Heart right ventricle (tissue), 16 donors: ENCODE results near the gene ZNF385A. TPM values are rescaled to one million over a fixed set of nuclear protein-coding genes. Genes with fewer than 3 reads are reported as not detected.

Source experiments
- ATAC-seq, 8 donors: fragments of 200-7000 bp; cut with Tn5 transposase; one replicate each; pipeline ENCODE4 v1.9.1; 2020; ENCODE audit warnings: mild to moderate bottlenecking in 8 of 8, moderate library complexity in 8 of 8, moderate number of reproducible peaks in 1 of 8
- DNase-seq, 2 donors: peaks; one replicate each; pipeline ENCODE4 v3.0.0-alpha.2; 2020
- H3K27ac ChIP-seq, 10 donors: fragments of 200-600 bp; sonication (generic) in 2 of 10; one replicate each; pipeline versions ENCODE4 v1.5.0 to v1.8.0; 2020 to 2022; ENCODE audit warnings: mild to moderate bottlenecking in 3 of 10
- H3K27me3 ChIP-seq, 7 donors: fragments of 200-600 bp; one replicate each; pipeline ENCODE4 v1.8.0; 2021 to 2022; ENCODE audit warnings: mild to moderate bottlenecking in 2 of 7
- H3K36me3 ChIP-seq, 9 donors: fragments of 200-600 bp; sonication (generic) in 1 of 9; one replicate each; pipeline versions ENCODE4 v1.5.0 to v1.8.0; 2020 to 2022; ENCODE audit warnings: mild to moderate bottlenecking in 2 of 9
- H3K4me1 ChIP-seq, 9 donors: fragments of 200-600 bp; sonication (generic) in 1 of 9; one replicate each; pipeline versions ENCODE4 v1.5.0 to v1.8.0; 2020 to 2022; ENCODE audit warnings: mild to moderate bottlenecking in 4 of 9
- H3K4me3 ChIP-seq, 10 donors: fragments of 200-600 bp; sonication (generic) in 2 of 10; one replicate each; pipeline versions ENCODE4 v1.5.0 to v1.8.0; 2020 to 2022; ENCODE audit warnings: mild to moderate bottlenecking in 7 of 10, moderate library complexity in 2 of 10
- H3K9me3 ChIP-seq, 11 donors: fragments of 200-600 bp in 10 of 11; sonication (generic) in 2 of 11; one replicate each; pipeline versions ENCODE4 v1.5.0 to v1.8.0; 2013 to 2022; ENCODE audit warnings: mild to moderate bottlenecking in 2 of 11, control low read depth in 1 of 11, moderate library complexity in 1 of 11
- CTCF ChIP-seq, 9 donors: fragments of 200-600 bp; sonication (generic) in 2 of 9; IDR thresholded peaks; one replicate each; pipeline versions ENCODE4 v1.5.0 to v1.8.0; 2021 to 2022; ENCODE audit warnings: antibody characterized with exemption in 9 of 9, mild to moderate bottlenecking in 5 of 9, moderate library complexity in 1 of 9
- whole genome bisulfite sequencing, 2 donors: extraction: QIAGEN DNeasy Blood & Tissue Kit; methylation state at CpG; one replicate each; pipeline ENCODE4 v1.1.7; 2013; ENCODE audit warnings: inconsistent platforms in 1 of 2; 5-methylcytosine and 5-hydroxymethylcytosine counted together
- intact Hi-C, 10 donors: fragments of 100-400 bp; cut with DNase I; formaldehyde crosslinking; loops; one replicate each; pipeline versions ENCODE4 v1.11.1 to v1.14.2; 2022
- polyA plus RNA-seq, 2 donors: library from polyadenylated mRNA; stranded (reverse); fragments of 200-250 nt; gene quantifications; one replicate each; pipeline ENCODE4 v1.2.3, GENCODE V29; 2013
- total RNA-seq, 10 donors: library from RNA; stranded (reverse); fragmentation: NEBNext Ultra II Directional in 3 of 10; extraction: Animal tissue kit (Norgen Biotek cat#: 25700) in 3 of 10; gene quantifications; one replicate each; pipeline versions ENCODE4 v1.2.1 to v1.2.4, GENCODE V29; 2021 to 2023
- donor health status: Arrhythmogenic right ventricular cardiomyopathy.
- donor health status: ischemic (EF 13 %, LVEDD 7.1; RV severe dilation, severe dysfunction).
- donor health status: healthy with polysubstance abuse.
- donor health status: DM: no; HTN: yes; CAD: no.
- donor health status: DM: no; HTN: no; CAD: no.
- donor health status: ischemic (EF 25% LVEDD 6.9; RV normal size, moderate dysfunction).
- donor health status: ischemic (EF 25% LVEDD 5.7; RV mildly dilated, moderate dysfunction).
- donor health status: healthy.
- donor health status: DM: yes; HTN: yes; CAD: no.
- donor health status: Ischemic cardiomyopathy.
- donor health status: ischemic (EF 35%, LVEDD 5.7; RV mildly dilated, moderate dysfunction).
- donor health status: nonischemic (EF 11% LVEDD 7.7; RV severe dilation, severe dysfunction).
- donor health status: DM: yes; HTN: yes; CAD: no.
- donor health status: PGD.
- donor health status: ischemic (EF 29% LVEDD 5.4; RV normal size, mild dysfunction).
- donor health status: nonischemic (EF 23%, LVEDD 6.1; RV moderate dilation, normal function).

ZNF385A gene
- total and polyA plus RNA-seq, 12 donors = 3.8 to 19.1 (median 5.8) TPM

- no peaks in the 10 kb centered on the region for H3K27me3 ChIP-seq
- no peak overlapping the region for H3K27ac ChIP-seq
- peaks cover 0 to 38% (median 17%) of the 10 kb centered on the region in 9 donors for H3K4me1 ChIP-seq
- peaks cover 0 to 83% (median 67%) of the 10 kb centered on the region in 9 donors for H3K36me3 ChIP-seq
- no peaks in the 10 kb centered on the region for H3K9me3 ChIP-seq
- WGBS, 2 donors = 87 to 88% methylated on average over 4 of the region's 4 CpGs
- ATAC-seq (no peak), DNase-seq (no peak)
- intact Hi-C loops = no loop called here
- no peak overlapping the region for H3K4me3 ChIP-seq
- no peak for TF ChIP-seq CTCF (IDR thresholded peaks at IDR 0.05)
Measured at GRCh38 chr12:54349036-54349435, 35.5 kb downstream of the ZNF385A start.

GRCh38 chr12:54341378-54342300 is 42.9 kb downstream of the ZNF385A start:
- no peaks in the 10 kb centered on the region for H3K27me3 ChIP-seq
- intact Hi-C loops = no loop called here
- TF ChIP-seq CTCF (IDR thresholded peaks at IDR 0.05) = no peak
- H3K4me3 ChIP-seq = no peak overlapping the region
- 74 to 86% methylated on average over 9 of the region's 9 CpGs for WGBS, 2 donors
- no peak for ATAC-seq
- no peak for DNase-seq
- H3K36me3 ChIP-seq = peaks cover 0 to 78% (median 54%) of the 10 kb centered on the region in 9 donors
- H3K4me1 ChIP-seq = peaks cover 16 to 37% (median 27%) of the 10 kb centered on the region in 9 donors
- no peak overlapping the region for H3K27ac ChIP-seq
- no peaks in the 10 kb centered on the region for H3K9me3 ChIP-seq

- H3K4me3 ChIP-seq = no peak overlapping the region
- ATAC-seq (no peak), DNase-seq (no peak)
- H3K9me3 ChIP-seq = no peaks in the 10 kb centered on the region
- no peak overlapping the region for H3K27ac ChIP-seq
- peaks cover 16 to 45% (median 30%) of the 10 kb centered on the region in 9 donors for H3K4me1 ChIP-seq
- TF ChIP-seq CTCF (IDR thresholded peaks at IDR 0.05) = no peak
- H3K36me3 ChIP-seq = peaks cover 0 to 70% (median 46%) of the 10 kb centered on the region in 9 donors
- intact Hi-C loops = no loop called here
- WGBS, 2 donors = 89 to 91% methylated on average over 7 of the region's 7 CpGs
- H3K27me3 ChIP-seq = no peaks in the 10 kb centered on the region
Measured at GRCh38 chr12:54340846-54341245, 43.7 kb downstream of the ZNF385A start.

- no peak for ATAC-seq
- DNase-seq = no peak
- Histone ChIP-seq H3K36me3 (peaks cover 0 to 60% (median 27%) of the 10 kb centered on the region in 9 donors), H3K4me3 (no peak overlapping the region), H3K9me3 (no peaks in the 10 kb centered on the region), H3K27me3 (no peaks in the 10 kb centered on the region), H3K4me1 (peaks cover 16 to 57% (median 32%) of the 10 kb centered on the region in 9 donors), H3K27ac (peak overlapping the region in 4 of 10 donors; percentile 27 to 78 (median 71))
- intact Hi-C loops = no loop called here
- 77 to 80% methylated on average over 4 of the region's 4 CpGs for whole genome bisulfite sequencing, 2 donors
- TF ChIP-seq CTCF (IDR thresholded peaks at IDR 0.05) = no peak
Measured at GRCh38 chr12:54338698-54339296, 45.7 kb downstream of the ZNF385A start.
